ENCODE results near the gene SRPK2. TPM values are rescaled to one million over a fixed set of nuclear protein-coding genes. Genes with fewer than 3 reads are reported as not detected.

Gene SRPK2
- total and polyA plus RNA-seq, 4 donors = 7.8 to 19.7 (median 16.7) TPM

DNA sequence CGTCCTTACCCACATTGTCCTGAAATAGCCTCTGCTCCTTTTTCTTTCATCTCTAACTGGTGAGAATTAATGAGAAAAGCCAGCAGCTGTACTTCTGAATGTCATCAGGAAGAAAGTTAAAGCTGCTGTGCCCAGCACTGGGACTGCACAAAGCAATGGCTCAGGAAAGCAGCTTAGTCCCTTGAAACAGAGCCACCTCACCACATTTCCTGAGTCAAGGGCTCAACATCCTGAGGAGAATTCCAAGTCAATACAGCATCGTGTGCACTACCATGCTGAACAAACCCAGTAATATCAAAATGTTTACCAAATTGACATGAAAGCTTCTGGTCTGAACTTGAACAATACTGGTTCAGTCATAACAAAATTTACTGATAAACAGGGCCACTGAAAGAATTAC, 234.6 kb downstream of the SRPK2 start:
- no peak overlapping the region for H3K9ac ChIP-seq (ENCODE audit: low read depth in 1 of 2, low read length in 2 of 2)
- H3K9me3 ChIP-seq (ENCODE audit: control insufficient read depth in 4 of 4, low read length in 3 of 4) = no peaks in the 10 kb centered on the region
- WGBS = 75% methylated on average over 2 of the region's 2 CpGs
- no peak overlapping the region for H3K4me3 ChIP-seq (ENCODE audit: low read depth in 1 of 3, low read length in 3 of 3)
- peaks cover 0 to under 1% (median 0%) of the 10 kb centered on the region in 4 donors for H3K36me3 ChIP-seq (ENCODE audit: control insufficient read depth in 4 of 4, insufficient read depth in 3 of 4, low read depth in 1 of 4, low read length in 3 of 4)
- no peak overlapping the region for H3K27ac ChIP-seq (ENCODE audit: low read depth in 1 of 2, low read length in 2 of 2)
- TF ChIP-seq YY1 (IDR thresholded peaks at IDR 0.05) = no peak
- no peak for TF ChIP-seq JUND (IDR thresholded peaks at IDR 0.05)
- no peak for TF ChIP-seq HNF4G (IDR thresholded peaks at IDR 0.05)
- no peak for TF ChIP-seq FOXA2 (IDR thresholded peaks at IDR 0.05)
- TF ChIP-seq, protein P1, sequence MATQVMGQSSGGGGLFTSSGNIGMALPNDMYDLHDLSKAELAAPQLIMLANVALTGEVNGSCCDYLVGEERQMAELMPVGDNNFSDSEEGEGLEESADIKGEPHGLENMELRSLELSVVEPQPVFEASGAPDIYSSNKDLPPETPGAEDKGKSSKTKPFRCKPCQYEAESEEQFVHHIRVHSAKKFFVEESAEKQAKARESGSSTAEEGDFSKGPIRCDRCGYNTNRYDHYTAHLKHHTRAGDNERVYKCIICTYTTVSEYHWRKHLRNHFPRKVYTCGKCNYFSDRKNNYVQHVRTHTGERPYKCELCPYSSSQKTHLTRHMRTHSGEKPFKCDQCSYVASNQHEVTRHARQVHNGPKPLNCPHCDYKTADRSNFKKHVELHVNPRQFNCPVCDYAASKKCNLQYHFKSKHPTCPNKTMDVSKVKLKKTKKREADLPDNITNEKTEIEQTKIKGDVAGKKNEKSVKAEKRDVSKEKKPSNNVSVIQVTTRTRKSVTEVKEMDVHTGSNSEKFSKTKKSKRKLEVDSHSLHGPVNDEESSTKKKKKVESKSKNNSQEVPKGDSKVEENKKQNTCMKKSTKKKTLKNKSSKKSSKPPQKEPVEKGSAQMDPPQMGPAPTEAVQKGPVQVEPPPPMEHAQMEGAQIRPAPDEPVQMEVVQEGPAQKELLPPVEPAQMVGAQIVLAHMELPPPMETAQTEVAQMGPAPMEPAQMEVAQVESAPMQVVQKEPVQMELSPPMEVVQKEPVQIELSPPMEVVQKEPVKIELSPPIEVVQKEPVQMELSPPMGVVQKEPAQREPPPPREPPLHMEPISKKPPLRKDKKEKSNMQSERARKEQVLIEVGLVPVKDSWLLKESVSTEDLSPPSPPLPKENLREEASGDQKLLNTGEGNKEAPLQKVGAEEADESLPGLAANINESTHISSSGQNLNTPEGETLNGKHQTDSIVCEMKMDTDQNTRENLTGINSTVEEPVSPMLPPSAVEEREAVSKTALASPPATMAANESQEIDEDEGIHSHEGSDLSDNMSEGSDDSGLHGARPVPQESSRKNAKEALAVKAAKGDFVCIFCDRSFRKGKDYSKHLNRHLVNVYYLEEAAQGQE (IDR thresholded peaks at IDR 0.05) = no peak
- no peak for TF ChIP-seq NR2F2 (IDR thresholded peaks at IDR 0.05)
- TF ChIP-seq GABPA (IDR thresholded peaks at IDR 0.05 in 1 of 2, conservative IDR thresholded peaks at IDR 0.05 in 1 of 2) = no peak
- TF ChIP-seq, protein P2, sequence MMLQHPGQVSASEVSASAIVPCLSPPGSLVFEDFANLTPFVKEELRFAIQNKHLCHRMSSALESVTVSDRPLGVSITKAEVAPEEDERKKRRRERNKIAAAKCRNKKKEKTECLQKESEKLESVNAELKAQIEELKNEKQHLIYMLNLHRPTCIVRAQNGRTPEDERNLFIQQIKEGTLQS (IDR thresholded peaks at IDR 0.05) = no peak
- no peak for TF ChIP-seq FOXA1 (IDR thresholded peaks at IDR 0.05)
- TF ChIP-seq, protein P3, sequence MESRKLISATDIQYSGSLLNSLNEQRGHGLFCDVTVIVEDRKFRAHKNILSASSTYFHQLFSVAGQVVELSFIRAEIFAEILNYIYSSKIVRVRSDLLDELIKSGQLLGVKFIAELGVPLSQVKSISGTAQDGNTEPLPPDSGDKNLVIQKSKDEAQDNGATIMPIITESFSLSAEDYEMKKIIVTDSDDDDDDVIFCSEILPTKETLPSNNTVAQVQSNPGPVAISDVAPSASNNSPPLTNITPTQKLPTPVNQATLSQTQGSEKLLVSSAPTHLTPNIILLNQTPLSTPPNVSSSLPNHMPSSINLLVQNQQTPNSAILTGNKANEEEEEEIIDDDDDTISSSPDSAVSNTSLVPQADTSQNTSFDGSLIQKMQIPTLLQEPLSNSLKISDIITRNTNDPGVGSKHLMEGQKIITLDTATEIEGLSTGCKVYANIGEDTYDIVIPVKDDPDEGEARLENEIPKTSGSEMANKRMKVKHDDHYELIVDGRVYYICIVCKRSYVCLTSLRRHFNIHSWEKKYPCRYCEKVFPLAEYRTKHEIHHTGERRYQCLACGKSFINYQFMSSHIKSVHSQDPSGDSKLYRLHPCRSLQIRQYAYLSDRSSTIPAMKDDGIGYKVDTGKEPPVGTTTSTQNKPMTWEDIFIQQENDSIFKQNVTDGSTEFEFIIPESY (IDR thresholded peaks at IDR 0.05) = no peak
- no peak for TF ChIP-seq TAF1 (conservative IDR thresholded peaks at IDR 0.05)
- TF ChIP-seq SP1 (IDR thresholded peaks at IDR 0.05) = no peak
- no peak for TF ChIP-seq EGR1 (IDR thresholded peaks at IDR 0.05; ENCODE audit: low read depth in 2 of 2)
- TF ChIP-seq, protein P4, sequence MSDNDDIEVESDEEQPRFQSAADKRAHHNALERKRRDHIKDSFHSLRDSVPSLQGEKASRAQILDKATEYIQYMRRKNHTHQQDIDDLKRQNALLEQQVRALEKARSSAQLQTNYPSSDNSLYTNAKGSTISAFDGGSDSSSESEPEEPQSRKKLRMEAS (IDR thresholded peaks at IDR 0.05) = no peak
- TF ChIP-seq HNF4A (conservative IDR thresholded peaks at IDR 0.05) = no peak
- no peak for TF ChIP-seq RAD21 (IDR thresholded peaks at IDR 0.05)
- no peak for TF ChIP-seq RXRA (IDR thresholded peaks at IDR 0.05)
- TF ChIP-seq, protein P5, sequence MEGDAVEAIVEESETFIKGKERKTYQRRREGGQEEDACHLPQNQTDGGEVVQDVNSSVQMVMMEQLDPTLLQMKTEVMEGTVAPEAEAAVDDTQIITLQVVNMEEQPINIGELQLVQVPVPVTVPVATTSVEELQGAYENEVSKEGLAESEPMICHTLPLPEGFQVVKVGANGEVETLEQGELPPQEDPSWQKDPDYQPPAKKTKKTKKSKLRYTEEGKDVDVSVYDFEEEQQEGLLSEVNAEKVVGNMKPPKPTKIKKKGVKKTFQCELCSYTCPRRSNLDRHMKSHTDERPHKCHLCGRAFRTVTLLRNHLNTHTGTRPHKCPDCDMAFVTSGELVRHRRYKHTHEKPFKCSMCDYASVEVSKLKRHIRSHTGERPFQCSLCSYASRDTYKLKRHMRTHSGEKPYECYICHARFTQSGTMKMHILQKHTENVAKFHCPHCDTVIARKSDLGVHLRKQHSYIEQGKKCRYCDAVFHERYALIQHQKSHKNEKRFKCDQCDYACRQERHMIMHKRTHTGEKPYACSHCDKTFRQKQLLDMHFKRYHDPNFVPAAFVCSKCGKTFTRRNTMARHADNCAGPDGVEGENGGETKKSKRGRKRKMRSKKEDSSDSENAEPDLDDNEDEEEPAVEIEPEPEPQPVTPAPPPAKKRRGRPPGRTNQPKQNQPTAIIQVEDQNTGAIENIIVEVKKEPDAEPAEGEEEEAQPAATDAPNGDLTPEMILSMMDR (IDR thresholded peaks at IDR 0.05; ENCODE audit: low read depth, low read length, missing input control) = no peak
- no peak for DNase-seq (ENCODE audit: low spot score)
- no peaks in the 10 kb centered on the region for H3K27me3 ChIP-seq (ENCODE audit: control insufficient read depth in 4 of 4, insufficient read depth in 4 of 4, low read length in 3 of 4)
- peaks cover 0 to 3% (median 0%) of the 10 kb centered on the region in 4 donors for H3K4me1 ChIP-seq (ENCODE audit: control insufficient read depth in 4 of 4, insufficient read depth in 4 of 4, low read length in 3 of 4)
